Measurements from ENCODE around the gene AQP5.

The AQP5 gene

GRCh38 chr12:49961111-49961922, at the start of gene AQP5:
AQP5 (plus strand) TSS chr12:49961872; CDS start chr12:49962018, 146 bp downstream.
- no peak for DNase-seq

GRCh38 chr12:49912345-49913255, 49.1 kb upstream of the AQP5 start:
- DNase-seq: no peak

DNA sequence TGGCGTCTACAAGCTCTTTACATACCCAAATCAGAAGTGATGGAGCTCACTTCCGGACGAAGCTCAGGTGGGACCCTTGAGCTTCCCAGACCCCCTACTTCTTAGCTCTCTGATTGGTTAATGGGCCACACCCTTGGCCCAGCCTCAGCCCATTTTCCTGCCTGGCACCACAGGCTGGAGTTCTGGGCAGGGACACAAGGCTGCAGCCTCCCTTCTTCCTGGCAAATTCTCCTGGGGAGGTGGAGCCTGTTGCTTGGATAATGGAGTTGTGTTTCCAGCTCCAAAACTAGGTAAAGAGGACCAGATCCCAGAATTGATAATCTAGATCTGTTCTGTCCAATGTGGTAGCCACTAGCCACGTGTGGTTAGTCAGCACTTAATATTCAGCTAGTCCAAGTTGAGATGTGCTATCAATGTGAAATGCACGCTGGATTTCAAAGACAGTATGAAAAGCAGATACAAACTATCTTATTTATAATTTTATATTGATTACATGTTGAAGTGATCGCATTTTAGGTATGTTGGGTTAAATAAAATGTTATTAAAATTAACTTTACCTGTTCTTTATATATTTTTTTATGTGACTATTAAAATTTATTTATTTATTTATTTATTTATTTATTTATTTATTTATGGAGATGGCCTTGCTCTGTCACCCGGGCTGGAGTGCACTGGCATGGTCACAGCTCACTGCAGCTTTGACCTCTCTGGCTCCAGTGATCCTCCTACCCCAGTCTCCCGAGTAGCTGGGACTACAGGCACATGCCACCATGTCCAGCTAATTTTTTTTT, 45.3 kb upstream of the AQP5 start:
- DNase-seq: no peak

- DNase-seq: no peak
These were observed 44.4 kb upstream of the AQP5 start for GRCh38 chr12:49917166-49917787.

DNA sequence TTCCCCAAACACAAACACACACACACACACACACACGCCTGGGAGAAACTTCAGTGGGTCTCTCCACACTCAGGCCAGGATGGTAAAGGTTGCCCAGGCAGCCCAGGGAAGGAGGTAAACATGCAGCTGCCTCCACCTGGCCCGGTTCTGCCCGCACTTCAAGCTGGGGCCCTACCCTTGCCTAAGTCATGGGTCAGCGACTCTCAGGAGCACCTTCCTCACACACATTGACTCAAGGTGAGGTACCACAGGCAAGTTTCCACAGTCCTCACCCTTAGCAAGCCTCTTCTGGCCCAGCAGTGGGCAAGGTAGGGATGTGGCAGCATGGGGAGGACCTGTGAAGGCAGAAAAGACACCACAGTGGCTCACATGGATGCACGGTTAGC, 43.9 kb upstream of the AQP5 start:
- no peak for DNase-seq

GRCh38 chr12:49920241-49920914, 41.3 kb upstream of the AQP5 start:
- DNase-seq: no peak

DNA sequence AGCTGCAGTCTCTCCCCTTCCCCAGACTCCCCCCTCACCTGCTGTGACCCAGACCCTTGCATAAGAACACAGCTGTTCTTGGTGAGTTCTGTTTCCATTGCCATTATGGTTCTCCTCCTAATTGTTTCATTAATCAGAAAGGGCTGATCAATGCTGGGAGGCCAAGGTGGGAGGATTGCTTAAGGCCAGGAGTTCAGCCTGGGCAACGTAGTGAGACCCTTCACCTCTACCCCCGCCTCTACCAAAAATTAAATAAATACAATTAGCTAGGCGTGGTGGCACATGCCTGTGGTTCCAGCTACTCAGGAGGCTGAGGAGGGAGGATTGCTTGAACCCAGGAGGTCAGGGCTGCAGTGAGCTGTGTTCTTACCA, 40.8 kb upstream of the AQP5 start:
- no peak for DNase-seq

DNA sequence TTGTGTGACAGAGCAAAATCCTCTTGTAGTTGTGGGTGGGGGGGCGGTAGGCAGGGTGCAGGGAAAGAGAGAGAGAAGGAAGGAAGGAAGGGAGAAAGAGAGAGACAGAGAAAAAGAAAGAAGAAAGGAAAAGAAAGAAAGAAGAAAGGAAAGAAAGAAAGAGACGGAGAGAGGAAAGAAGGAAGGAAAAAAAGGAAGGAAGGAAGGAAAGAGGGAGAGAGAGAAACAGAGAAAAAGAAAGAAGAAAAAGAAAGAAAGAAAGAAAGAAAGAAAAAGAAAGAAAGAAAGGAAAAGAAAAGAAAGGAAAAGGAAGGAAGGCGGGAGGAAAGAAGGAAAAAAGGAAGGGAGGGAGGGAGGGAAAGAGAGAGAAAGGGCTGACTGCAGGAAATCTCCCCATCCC, 40.4 kb upstream of the AQP5 start:
- DNase-seq: no peak

GRCh38 chr12:49921936-49922335, 39.7 kb upstream of the AQP5 start:
- no peak for DNase-seq

DNA sequence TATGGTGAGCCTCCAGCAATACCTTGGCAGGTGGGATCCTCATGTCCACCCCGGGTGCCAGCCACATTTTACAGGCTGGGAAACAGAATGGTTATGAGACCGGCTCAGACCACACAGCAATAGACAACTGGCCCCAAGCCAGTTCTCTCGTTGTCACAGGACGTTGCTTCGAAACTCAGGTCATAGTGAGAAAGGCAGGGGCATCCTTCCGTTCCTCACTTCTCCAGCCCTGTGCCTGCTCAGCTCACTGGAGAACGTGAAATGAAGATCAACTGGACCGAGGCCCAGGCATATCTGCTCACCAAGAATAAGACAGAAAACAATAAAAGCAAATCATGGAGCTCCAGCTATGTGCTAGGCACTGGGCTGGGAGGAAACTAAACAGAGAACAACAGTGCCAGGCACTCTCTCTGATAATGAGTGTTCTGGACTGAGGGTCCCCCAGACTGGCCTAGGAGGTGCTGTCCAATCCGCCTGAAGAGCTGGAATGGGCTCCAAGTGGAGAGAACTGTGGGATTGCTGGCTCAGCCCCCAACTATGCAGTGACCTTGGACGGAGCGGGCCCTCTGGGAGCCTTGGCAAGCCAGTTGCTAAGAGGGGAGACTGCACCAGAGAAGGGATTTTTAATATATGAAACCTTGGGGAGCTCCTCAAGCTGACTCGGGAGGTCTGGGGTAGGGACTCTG, 39.2 kb upstream of the AQP5 start:
- no peak for DNase-seq

- no peak for DNase-seq
These were observed 38.5 kb upstream of the AQP5 start for GRCh38 chr12:49923035-49923644.

DNA sequence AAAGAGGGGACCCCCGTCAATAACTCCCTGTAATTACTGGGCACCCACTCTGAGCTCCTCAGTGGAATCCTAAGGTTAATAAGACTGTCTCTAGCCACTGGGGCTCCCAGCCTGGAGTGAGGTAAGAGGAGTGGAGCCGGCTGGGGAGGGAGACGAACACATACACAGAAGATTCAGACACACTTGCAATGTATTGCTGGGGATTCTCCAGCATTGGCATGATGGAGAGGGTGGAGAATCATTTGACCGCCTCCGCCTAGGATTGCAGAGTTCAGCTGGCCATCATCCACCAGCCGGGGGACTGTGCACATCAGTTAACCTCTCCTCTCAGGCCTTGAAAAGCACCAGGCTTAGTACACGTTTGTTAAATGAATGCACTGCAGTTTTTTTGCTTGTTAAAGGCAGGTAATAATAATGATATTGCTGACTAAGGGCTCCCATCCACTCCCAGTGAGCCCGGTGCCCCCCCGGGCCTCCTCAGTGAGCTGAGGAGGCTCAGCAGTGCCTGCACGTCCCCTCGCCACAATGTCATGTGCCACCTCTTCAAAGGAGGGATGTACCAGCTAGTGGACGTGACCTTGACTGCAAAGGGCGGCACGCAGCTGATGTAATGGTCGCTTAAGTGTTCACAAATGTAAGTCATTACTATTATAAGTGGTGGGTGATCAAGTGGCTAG, 37.7 kb upstream of the AQP5 start:
- no peak for DNase-seq

GRCh38 chr12:49924628-49925246, 36.9 kb upstream of the AQP5 start:
- no peak for DNase-seq

DNA sequence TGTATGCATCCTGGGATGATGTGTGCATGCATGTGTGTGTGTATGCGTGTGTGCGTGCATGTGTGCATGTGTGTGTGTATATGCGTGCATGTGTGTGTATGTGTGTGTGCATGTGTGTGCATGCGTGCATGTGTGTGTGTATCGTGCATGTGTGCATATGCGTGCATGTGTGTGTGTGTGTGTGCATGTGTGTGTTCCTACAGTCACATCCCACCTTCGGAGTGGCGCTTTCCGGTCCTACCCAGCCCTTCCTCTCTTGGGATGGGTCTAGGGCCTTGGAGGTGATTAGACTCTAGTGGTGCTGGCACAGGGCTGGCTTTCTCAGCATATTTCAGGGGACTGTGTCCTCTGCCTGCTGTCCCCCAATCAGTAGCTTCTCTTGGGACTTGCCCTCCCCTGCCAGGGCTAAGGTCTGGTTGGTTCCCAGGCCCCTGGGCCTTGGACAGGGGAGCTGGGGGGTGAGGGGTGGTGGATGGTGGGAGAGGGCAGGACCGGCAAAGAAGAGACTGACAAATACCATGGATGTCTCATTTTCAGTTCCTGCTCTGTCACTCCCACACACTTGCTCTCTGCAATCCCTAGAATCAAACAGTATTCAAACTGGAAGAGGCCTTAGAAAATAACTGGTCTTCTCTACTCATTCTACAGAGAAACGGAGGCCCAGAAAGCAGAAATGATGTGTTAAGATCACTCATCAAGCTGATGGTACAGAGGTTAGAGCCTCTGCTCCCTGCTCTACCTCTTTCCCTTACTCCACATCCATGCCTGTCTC, 36.1 kb upstream of the AQP5 start:
- DNase-seq: no peak

GRCh38 chr12:49928471-49928870, 33.2 kb upstream of the AQP5 start:
- no peak for DNase-seq

DNA sequence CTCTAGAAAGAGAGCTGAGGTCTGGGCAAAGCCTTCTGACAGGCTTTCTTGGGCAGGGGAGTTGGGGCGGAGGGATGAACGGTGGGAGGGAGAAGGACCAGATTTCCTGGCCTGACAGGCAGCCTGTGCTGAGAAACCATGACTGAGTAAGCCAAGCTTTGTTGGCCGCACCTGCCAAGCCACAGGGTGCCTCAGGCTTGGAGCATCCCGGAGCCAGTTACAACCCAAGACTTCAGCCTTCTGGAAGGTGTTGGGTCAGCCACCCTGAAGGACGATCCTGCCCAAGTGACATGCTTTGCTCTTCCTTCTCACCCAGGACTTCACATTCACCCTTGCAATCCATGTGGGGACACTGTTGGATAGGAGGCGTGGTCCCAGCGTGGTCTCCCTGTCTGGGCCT, 32.1 kb upstream of the AQP5 start:
- no peak for DNase-seq

- DNase-seq: no peak
These were observed 31.0 kb upstream of the AQP5 start for GRCh38 chr12:49930515-49931288.

All from hypothalamus (tissue), 51 donors.